GM12874 (cell line): Measurements from ENCODE around the gene SLC66A2.

Experiments
- CTCF ChIP-seq: IDR thresholded peaks from 2 replicates; pipeline ENCODE4 v1.5.1; 2011; ENCODE audit warnings: low read depth, mild to moderate bottlenecking, control low read depth, low read length, moderate library complexity; ENCODE audit not compliant: insufficient read depth

SLC66A2 gene

GRCh38 chr18:79935925-79936324, 15.5 kb downstream of the SLC66A2 start:
- no peak for TF ChIP-seq CTCF

- no peak for TF ChIP-seq CTCF
These were observed 16.0 kb downstream of the SLC66A2 start for GRCh38 chr18:79935499-79935898.

GRCh38 chr18:79935098-79935480, 16.4 kb downstream of the SLC66A2 start:
- TF ChIP-seq CTCF, result no peak

- TF ChIP-seq CTCF, result no peak
These were observed 16.9 kb downstream of the SLC66A2 start for GRCh38 chr18:79934311-79935097.

GRCh38 chr18:79933765-79934164, 17.7 kb downstream of the SLC66A2 start:
- TF ChIP-seq CTCF, result no peak

GRCh38 chr18:79932907-79933306, 18.5 kb downstream of the SLC66A2 start:
- TF ChIP-seq CTCF, result no peak

- TF ChIP-seq CTCF, result no peak
These were observed 20.0 kb downstream of the SLC66A2 start for GRCh38 chr18:79931475-79931874.
